Astrocyte (in vitro differentiated cells and primary cell): Measurements from ENCODE around the gene RSPH1. TPM values are rescaled to one million over a fixed set of nuclear protein-coding genes. Genes with fewer than 3 reads are reported as not detected.

Experiments
- DNase-seq: peaks from one replicate; pipeline ENCODE4 v3.0.0-alpha.2; 2010; ENCODE audit warnings: low read depth
- FAIRE-seq: peaks from 2 replicates; lab custom pipeline; 2011; peaks lifted over from hg19 to GRCh38; lab: Jason Lieb, UNC
- H2AFZ ChIP-seq: 2 replicates; pipeline ENCODE4 v1.6.0; 2012; ENCODE audit warnings: low read depth, low read length, inconsistent platforms
- H3K27ac ChIP-seq: 2 replicates; pipeline ENCODE4 v1.5.1; 2011; ENCODE audit warnings: low read depth, low read length, inconsistent platforms
- H3K27me3 ChIP-seq: 2 replicates; pipeline ENCODE4 v1.6.0; 2011; ENCODE audit warnings: low read length, inconsistent platforms; ENCODE audit not compliant: insufficient read depth
- H3K36me3 ChIP-seq: 2 replicates; pipeline ENCODE4 v1.5.1; 2011; ENCODE audit warnings: low read length, inconsistent platforms; ENCODE audit not compliant: insufficient read depth
- H3K4me1 ChIP-seq: 2 replicates; pipeline ENCODE4 v1.5.1; 2011; ENCODE audit warnings: low read length, inconsistent platforms; ENCODE audit not compliant: insufficient read depth
- H3K4me2 ChIP-seq: 2 replicates; pipeline ENCODE4 v1.6.0; 2012; ENCODE audit warnings: low read length, inconsistent platforms
- H3K4me3 ChIP-seq: 2 replicates; pipeline ENCODE4 v1.5.1; 2011; ENCODE audit warnings: low read depth, mild to moderate bottlenecking, low read length, inconsistent platforms; ENCODE audit not compliant: insufficient read depth
- H3K79me2 ChIP-seq: 2 replicates; pipeline ENCODE4 v1.6.0; 2012; ENCODE audit warnings: mild to moderate bottlenecking, low read length, inconsistent platforms; ENCODE audit not compliant: insufficient read depth
- H3K9ac ChIP-seq: 2 replicates; pipeline ENCODE4 v1.6.0; 2012; ENCODE audit warnings: mild to moderate bottlenecking, low read length, inconsistent platforms
- H3K9me3 ChIP-seq: 2 replicates; pipeline ENCODE4 v1.5.1; 2012; ENCODE audit warnings: low read depth, mild to moderate bottlenecking, low read length, inconsistent platforms; ENCODE audit not compliant: insufficient read depth
- H4K20me1 ChIP-seq: 2 replicates; pipeline ENCODE4 v1.6.0; 2012; ENCODE audit warnings: low read length, inconsistent platforms; ENCODE audit not compliant: insufficient read depth
- H3K27ac Mint-ChIP-seq: one replicate; pipeline ENCODE4 v1.8.0; 2021; ENCODE audit warnings: mild to moderate bottlenecking, mixed read lengths; ENCODE audit not compliant: unreplicated experiment
- H3K27me3 Mint-ChIP-seq: one replicate; pipeline ENCODE4 v1.8.0; 2021; ENCODE audit warnings: low read depth, mixed read lengths; ENCODE audit not compliant: unreplicated experiment
- H3K36me3 Mint-ChIP-seq: one replicate; pipeline ENCODE4 v1.8.0; 2021; ENCODE audit warnings: low read depth, mixed read lengths; ENCODE audit not compliant: unreplicated experiment
- H3K4me1 Mint-ChIP-seq: one replicate; pipeline ENCODE4 v1.8.0; 2021; ENCODE audit warnings: low read depth, mixed read lengths; ENCODE audit not compliant: unreplicated experiment
- H3K4me3 Mint-ChIP-seq: one replicate; pipeline ENCODE4 v1.8.0; 2021; ENCODE audit warnings: mild to moderate bottlenecking, moderate library complexity, mixed read lengths; ENCODE audit not compliant: unreplicated experiment
- H3K9me3 Mint-ChIP-seq: one replicate; pipeline ENCODE4 v1.8.0; 2021; ENCODE audit warnings: mild to moderate bottlenecking, mixed read lengths; ENCODE audit not compliant: unreplicated experiment
- CTCF ChIP-seq: IDR thresholded peaks from 2 replicates; pipeline ENCODE4 v1.5.1; 2011; ENCODE audit warnings: low read depth, mild to moderate bottlenecking, inconsistent platforms, low read length, moderate library complexity; ENCODE audit not compliant: insufficient read depth
- EZH2 ChIP-seq: IDR thresholded peaks from 2 replicates; pipeline ENCODE4 v1.6.1; 2012; ENCODE audit warnings: mild to moderate bottlenecking, low read length, inconsistent platforms; ENCODE audit not compliant: insufficient read depth
- total RNA-seq: library from RNA; stranded (reverse); gene quantifications from 2 replicates; pipeline ENCODE4 v1.2.1, GENCODE V29; 2021

Gene RSPH1
- total RNA-seq, 1 donor from 2014 or later: 0.43 TPM

GRCh38 chr21:42491328-42491727 lies 4.7 kb downstream of the RSPH1 start:
- Histone ChIP-seq H3K4me3 (no peak overlapping the region), H3K79me2 (no peaks in the 10 kb centered on the region), H3K27ac (no peak overlapping the region), H3K4me2 (no peak overlapping the region), H2AFZ (no peak overlapping the region), H3K9ac (no peak overlapping the region), H3K4me1 (peaks cover 5% of the 10 kb centered on the region), H3K9me3 (no peaks in the 10 kb centered on the region), H4K20me1 (no peaks in the 10 kb centered on the region), H3K36me3 (no peaks in the 10 kb centered on the region), H3K27me3 (peaks cover 4% of the 10 kb centered on the region)
- FAIRE-seq (no peak), DNase-seq (no peak)
- TF ChIP-seq CTCF (no peak), EZH2 (no peak)
- H3K36me3 Mint-ChIP-seq: no peaks in the 10 kb centered on the region
- H3K27me3 Mint-ChIP-seq: peaks cover 19% of the 10 kb centered on the region
- no peaks in the 10 kb centered on the region for H3K4me1 Mint-ChIP-seq
- no peak overlapping the region for H3K27ac Mint-ChIP-seq
- H3K4me3 Mint-ChIP-seq: no peak overlapping the region
- H3K9me3 Mint-ChIP-seq: peaks cover 3% of the 10 kb centered on the region

DNA sequence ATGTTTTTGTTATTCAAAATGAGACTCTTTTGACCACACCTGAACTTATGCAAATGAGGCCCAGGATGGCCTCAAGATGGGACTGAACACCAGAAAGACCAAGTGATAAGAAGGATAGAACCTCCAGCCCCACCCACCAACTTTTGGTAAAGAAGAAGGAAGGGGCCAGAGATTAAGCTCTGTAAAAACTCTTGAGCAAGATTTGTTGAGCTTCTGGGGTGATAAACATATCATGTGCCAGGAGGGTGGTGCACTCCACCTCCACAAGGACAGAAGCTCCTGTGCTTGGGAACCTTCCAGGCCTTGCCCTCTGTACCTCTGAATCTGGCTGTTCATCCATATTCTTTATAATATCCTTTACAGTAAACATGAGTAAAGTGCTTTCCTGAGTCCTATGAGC lies 5.3 kb downstream of the RSPH1 start:
- DNase-seq (no peak), FAIRE-seq (no peak)
- no peaks in the 10 kb centered on the region for H3K36me3 Mint-ChIP-seq
- no peaks in the 10 kb centered on the region for H3K4me1 Mint-ChIP-seq
- H3K4me2 ChIP-seq: no peak overlapping the region
- no peak overlapping the region for H3K9ac ChIP-seq
- H4K20me1 ChIP-seq: no peaks in the 10 kb centered on the region
- no peak overlapping the region for H3K27ac ChIP-seq
- peaks cover 8% of the 10 kb centered on the region for H3K27me3 ChIP-seq
- no peaks in the 10 kb centered on the region for H3K36me3 ChIP-seq
- H3K9me3 ChIP-seq: no peaks in the 10 kb centered on the region
- TF ChIP-seq EZH2: no peak
- TF ChIP-seq CTCF: no peak
- H3K9me3 Mint-ChIP-seq: peaks cover 3% of the 10 kb centered on the region
- H3K4me1 ChIP-seq: peaks cover 4% of the 10 kb centered on the region
- no peak overlapping the region for H3K4me3 ChIP-seq
- H3K79me2 ChIP-seq: no peaks in the 10 kb centered on the region
- H3K27me3 Mint-ChIP-seq: peaks cover 25% of the 10 kb centered on the region
- no peak overlapping the region for H3K27ac Mint-ChIP-seq
- no peak overlapping the region for H3K4me3 Mint-ChIP-seq
- H2AFZ ChIP-seq: no peak overlapping the region

GRCh38 chr21:42489991-42490390 lies 6.0 kb downstream of the RSPH1 start:
- Histone ChIP-seq H3K36me3 (no peaks in the 10 kb centered on the region), H3K79me2 (no peaks in the 10 kb centered on the region), H2AFZ (no peak overlapping the region), H3K9ac (no peak overlapping the region), H3K9me3 (no peaks in the 10 kb centered on the region), H3K4me2 (no peak overlapping the region), H3K27ac (no peak overlapping the region), H3K27me3 (peaks cover 8% of the 10 kb centered on the region), H3K4me3 (no peak overlapping the region), H4K20me1 (no peaks in the 10 kb centered on the region), H3K4me1 (no peaks in the 10 kb centered on the region)
- peaks cover 3% of the 10 kb centered on the region for H3K9me3 Mint-ChIP-seq
- TF ChIP-seq EZH2 (no peak), CTCF (no peak)
- no peaks in the 10 kb centered on the region for H3K36me3 Mint-ChIP-seq
- DNase-seq: no peak
- FAIRE-seq: no peak
- no peaks in the 10 kb centered on the region for H3K4me1 Mint-ChIP-seq
- no peak overlapping the region for H3K4me3 Mint-ChIP-seq
- H3K27ac Mint-ChIP-seq: no peak overlapping the region
- H3K27me3 Mint-ChIP-seq: peaks cover 25% of the 10 kb centered on the region
